ENCODE measurements around the gene CKS2.

DNA sequence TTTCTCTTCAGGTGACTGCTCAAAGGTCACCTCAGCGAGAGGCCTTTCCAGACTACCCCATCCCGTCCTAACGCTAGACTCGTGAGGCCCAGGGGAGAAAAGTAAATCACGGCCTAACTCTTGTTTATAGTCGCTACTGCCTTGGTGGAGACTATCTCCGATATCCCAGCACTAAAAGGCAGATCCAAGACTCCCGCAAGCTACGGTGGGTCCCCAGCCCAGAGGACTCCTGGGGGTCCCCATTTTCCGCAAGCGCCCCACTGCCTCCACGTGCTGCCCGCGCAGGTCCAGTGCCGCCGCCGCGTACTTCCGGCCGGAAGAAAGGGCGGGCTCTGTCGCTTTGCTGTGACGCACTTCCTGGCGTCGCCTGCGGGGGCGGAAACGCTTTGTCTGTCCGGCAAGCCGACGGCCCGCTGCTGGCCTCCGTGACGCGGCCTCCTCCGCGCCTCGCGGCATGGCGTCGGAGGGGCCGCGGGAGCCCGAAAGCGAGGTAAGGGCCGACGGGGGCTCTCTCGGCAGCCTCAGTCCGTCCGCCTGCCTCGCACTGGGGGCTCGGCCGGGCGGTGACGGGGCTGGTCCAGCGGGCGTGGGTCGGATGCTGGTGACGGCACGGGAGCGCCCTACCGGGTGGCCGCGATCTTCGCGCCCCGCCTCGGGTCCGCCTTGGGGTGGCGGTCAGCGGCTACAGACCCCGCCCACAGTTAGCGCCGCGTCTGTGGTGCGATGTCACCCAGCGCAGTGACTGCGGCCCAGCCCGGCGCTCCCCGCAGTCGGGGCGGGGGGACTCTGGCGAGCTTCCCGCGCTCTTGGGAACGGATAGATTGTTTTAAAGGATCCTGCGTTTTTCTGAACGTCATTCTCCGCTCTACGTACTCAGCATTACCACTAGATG, 7.4 kb downstream of the CKS2 start, which contains the start of gene SECISBP2:
- TF ChIP-seq, protein P1, sequence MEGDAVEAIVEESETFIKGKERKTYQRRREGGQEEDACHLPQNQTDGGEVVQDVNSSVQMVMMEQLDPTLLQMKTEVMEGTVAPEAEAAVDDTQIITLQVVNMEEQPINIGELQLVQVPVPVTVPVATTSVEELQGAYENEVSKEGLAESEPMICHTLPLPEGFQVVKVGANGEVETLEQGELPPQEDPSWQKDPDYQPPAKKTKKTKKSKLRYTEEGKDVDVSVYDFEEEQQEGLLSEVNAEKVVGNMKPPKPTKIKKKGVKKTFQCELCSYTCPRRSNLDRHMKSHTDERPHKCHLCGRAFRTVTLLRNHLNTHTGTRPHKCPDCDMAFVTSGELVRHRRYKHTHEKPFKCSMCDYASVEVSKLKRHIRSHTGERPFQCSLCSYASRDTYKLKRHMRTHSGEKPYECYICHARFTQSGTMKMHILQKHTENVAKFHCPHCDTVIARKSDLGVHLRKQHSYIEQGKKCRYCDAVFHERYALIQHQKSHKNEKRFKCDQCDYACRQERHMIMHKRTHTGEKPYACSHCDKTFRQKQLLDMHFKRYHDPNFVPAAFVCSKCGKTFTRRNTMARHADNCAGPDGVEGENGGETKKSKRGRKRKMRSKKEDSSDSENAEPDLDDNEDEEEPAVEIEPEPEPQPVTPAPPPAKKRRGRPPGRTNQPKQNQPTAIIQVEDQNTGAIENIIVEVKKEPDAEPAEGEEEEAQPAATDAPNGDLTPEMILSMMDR (conservative IDR thresholded peaks at IDR 0.05 in 1 of 2, IDR thresholded peaks at IDR 0.05 in 1 of 2; ENCODE audit: extremely low read depth in 1 of 2, insufficient read depth in 1 of 2, low read depth in 1 of 2, low read length in 2 of 2), result peak; percentile 74 to 80
- TF ChIP-seq EZH2 (IDR thresholded peaks at IDR 0.05; ENCODE audit: borderline replicate concordance, low read length), result no peak

All from mammary epithelial cell (primary cell).